Mammary epithelial cell (primary cell): ENCODE measurements around the gene TRIM54.

Source experiments
- EZH2 ChIP-seq: IDR thresholded peaks from 2 replicates; pipeline ENCODE4 v1.6.1; 2012; ENCODE audit warnings: low read length, inconsistent platforms, borderline replicate concordance
- TF ChIP-seq, protein P1 (sequence below), 2 donors: IDR thresholded peaks in 1 of 2; conservative IDR thresholded peaks in 1 of 2; 2 replicates each; pipeline ENCODE4 v1.5.1; 2011 to 2012; ENCODE audit warnings: inconsistent platforms in 2 of 2, low read length in 2 of 2, mild to moderate bottlenecking in 2 of 2, control low read depth in 1 of 2, low read depth in 1 of 2; ENCODE audit not compliant: insufficient read depth in 1 of 2; ENCODE audit errors: extremely low read depth in 1 of 2

DNA sequence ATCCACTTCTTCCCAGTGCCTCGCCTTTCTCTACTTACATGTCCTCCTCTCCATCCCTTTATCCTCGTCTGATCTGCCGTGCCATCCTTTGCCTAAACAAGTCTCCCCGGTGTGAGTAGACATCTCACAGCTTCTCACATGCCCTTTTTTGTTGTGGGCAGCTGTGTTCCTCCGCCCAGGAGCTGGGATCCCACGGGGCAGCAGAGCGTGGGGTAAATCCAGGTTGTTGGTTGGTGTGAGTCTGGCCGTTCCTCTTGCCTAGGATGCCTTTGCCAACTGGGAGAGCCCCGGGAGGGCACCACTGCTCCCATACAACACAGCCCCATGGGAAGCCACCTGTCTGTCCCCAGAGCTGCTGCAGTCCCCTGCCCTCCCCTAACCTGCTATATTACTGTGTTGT is 41.8 kb upstream of the TRIM54 start:
- TF ChIP-seq, protein P1, sequence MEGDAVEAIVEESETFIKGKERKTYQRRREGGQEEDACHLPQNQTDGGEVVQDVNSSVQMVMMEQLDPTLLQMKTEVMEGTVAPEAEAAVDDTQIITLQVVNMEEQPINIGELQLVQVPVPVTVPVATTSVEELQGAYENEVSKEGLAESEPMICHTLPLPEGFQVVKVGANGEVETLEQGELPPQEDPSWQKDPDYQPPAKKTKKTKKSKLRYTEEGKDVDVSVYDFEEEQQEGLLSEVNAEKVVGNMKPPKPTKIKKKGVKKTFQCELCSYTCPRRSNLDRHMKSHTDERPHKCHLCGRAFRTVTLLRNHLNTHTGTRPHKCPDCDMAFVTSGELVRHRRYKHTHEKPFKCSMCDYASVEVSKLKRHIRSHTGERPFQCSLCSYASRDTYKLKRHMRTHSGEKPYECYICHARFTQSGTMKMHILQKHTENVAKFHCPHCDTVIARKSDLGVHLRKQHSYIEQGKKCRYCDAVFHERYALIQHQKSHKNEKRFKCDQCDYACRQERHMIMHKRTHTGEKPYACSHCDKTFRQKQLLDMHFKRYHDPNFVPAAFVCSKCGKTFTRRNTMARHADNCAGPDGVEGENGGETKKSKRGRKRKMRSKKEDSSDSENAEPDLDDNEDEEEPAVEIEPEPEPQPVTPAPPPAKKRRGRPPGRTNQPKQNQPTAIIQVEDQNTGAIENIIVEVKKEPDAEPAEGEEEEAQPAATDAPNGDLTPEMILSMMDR (conservative IDR thresholded peaks at IDR 0.05 in 1 of 2, IDR thresholded peaks at IDR 0.05 in 1 of 2; ENCODE audit: extremely low read depth in 1 of 2, insufficient read depth in 1 of 2, low read depth in 1 of 2, low read length in 2 of 2), result no peak
- TF ChIP-seq EZH2, result no peak
